Neuronal stem cell (in vitro differentiated cells): ENCODE data around the gene PNPLA7.

Source experiments
- DNase-seq: peaks from one replicate; pipeline ENCODE4 v3.0.0-alpha.2; 2013; ENCODE audit warnings: low spot score
- H2AFZ ChIP-seq: one replicate; pipeline ENCODE4 v1.6.1; 2013; ENCODE audit warnings: mild to moderate bottlenecking, low read length, inconsistent platforms
- H2AK5ac ChIP-seq: 2 replicates; pipeline ENCODE4 v1.6.1; 2013; ENCODE audit warnings: low read depth, mild to moderate bottlenecking, inconsistent platforms, low read length, moderate library complexity, mixed read lengths
- H2BK120ac ChIP-seq: 2 replicates; pipeline ENCODE4 v1.6.1; 2013; ENCODE audit warnings: low read depth, mild to moderate bottlenecking, inconsistent platforms, low read length, moderate library complexity, mixed read lengths
- H2BK12ac ChIP-seq: one replicate; pipeline ENCODE4 v1.6.1; 2013; ENCODE audit warnings: low read length, inconsistent platforms
- H2BK15ac ChIP-seq: 2 replicates; pipeline ENCODE4 v1.6.1; 2013; ENCODE audit warnings: mild to moderate bottlenecking, low read length, inconsistent platforms, mixed read lengths
- H2BK5ac ChIP-seq: one replicate; pipeline ENCODE4 v1.6.1; 2013; ENCODE audit warnings: inconsistent platforms, mild to moderate bottlenecking, low read length, moderate library complexity
- H3K14ac ChIP-seq: one replicate; pipeline ENCODE4 v1.6.1; 2013; ENCODE audit warnings: low read length, inconsistent platforms
- H3K18ac ChIP-seq: 2 replicates; pipeline ENCODE4 v1.6.1; 2013; ENCODE audit warnings: low read length, inconsistent platforms
- H3K23ac ChIP-seq: 2 replicates; pipeline ENCODE4 v1.6.1; 2013; ENCODE audit warnings: low read depth, mild to moderate bottlenecking, mixed read lengths, low read length, inconsistent platforms; ENCODE audit not compliant: poor library complexity
- H3K27ac ChIP-seq: replicated peaks from 3 replicates; pipeline ENCODE4 v1.5.1; 2013; ENCODE audit warnings: low read length, inconsistent platforms
- H3K27me3 ChIP-seq, 3 experiments: 2 replicates each; pipeline ENCODE4 v1.6.1; 2013; ENCODE audit warnings: low read length in 3 of 3, mild to moderate bottlenecking in 2 of 3, inconsistent platforms in 1 of 3, low read depth in 1 of 3, mixed read lengths in 1 of 3, moderate library complexity in 1 of 3; ENCODE audit not compliant: control insufficient read depth in 3 of 3, insufficient read depth in 3 of 3
- H3K36me3 ChIP-seq, 2 donors: replicated peaks in 1 of 2; 2 replicates each; pipeline ENCODE4 v1.6.1; 2013; ENCODE audit warnings: low read length in 2 of 2; ENCODE audit not compliant: control insufficient read depth in 2 of 2, insufficient read depth in 2 of 2
- H3K4ac ChIP-seq: 2 replicates; pipeline ENCODE4 v1.6.1; 2013; ENCODE audit warnings: inconsistent platforms, mild to moderate bottlenecking, low read length, moderate library complexity
- H3K4me1 ChIP-seq, 2 donors: 1 replicate in 1 of 2; 2 replicates in 1 of 2; pipeline ENCODE4 v1.6.1; 2013; ENCODE audit warnings: low read length in 2 of 2, low read depth in 1 of 2; ENCODE audit not compliant: control insufficient read depth in 2 of 2, insufficient read depth in 1 of 2
- H3K4me2 ChIP-seq: one replicate; pipeline ENCODE4 v1.6.1; 2013; ENCODE audit warnings: mild to moderate bottlenecking, low read length, inconsistent platforms; ENCODE audit not compliant: insufficient read depth, poor library complexity, severe bottlenecking
- H3K4me3 ChIP-seq, 2 donors: 2 replicates each; pipeline ENCODE4 v1.5.1; 2013; ENCODE audit warnings: low read length in 2 of 2, mild to moderate bottlenecking in 2 of 2, inconsistent platforms in 1 of 2, moderate library complexity in 1 of 2
- H3K79me1 ChIP-seq: one replicate; pipeline ENCODE4 v1.6.1; 2013; ENCODE audit warnings: low read depth, mild to moderate bottlenecking, inconsistent platforms, low read length, moderate library complexity
- H3K9ac ChIP-seq: one replicate; pipeline ENCODE4 v1.6.1; 2013; ENCODE audit warnings: mild to moderate bottlenecking, low read depth, low read length, inconsistent platforms; ENCODE audit not compliant: poor library complexity
- H3K9me3 ChIP-seq, 2 donors: replicated peaks in 1 of 2; 2 replicates each; pipeline versions ENCODE3 to v1.6.1; 2013; ENCODE audit warnings: low read length in 2 of 2, mild to moderate bottlenecking in 2 of 2, inconsistent platforms in 1 of 2, low read depth in 1 of 2, mixed read lengths in 1 of 2, moderate library complexity in 1 of 2; ENCODE audit not compliant: control insufficient read depth in 2 of 2, insufficient read depth in 1 of 2
- H4K8ac ChIP-seq: one replicate; pipeline ENCODE4 v1.6.1; 2013; ENCODE audit warnings: low read depth, mild to moderate bottlenecking, inconsistent platforms, low read length, moderate library complexity
- H4K91ac ChIP-seq: one replicate; pipeline ENCODE4 v1.6.1; 2013; ENCODE audit warnings: low read length, low read depth, mild to moderate bottlenecking, inconsistent platforms; ENCODE audit not compliant: poor library complexity
- WGBS, 2 donors: extraction: QIAGEN DNeasy Blood & Tissue Kit; methylation state at CpG; one replicate each; pipeline ENCODE4 v1.1.7; 2013; ENCODE audit warnings: missing lambda C conversion rate in 2 of 2, mixed read lengths in 1 of 2; ENCODE audit not compliant: insufficient read length in 2 of 2, insufficient replicate concordance in 1 of 2; ENCODE audit errors: extremely low coverage in 2 of 2; 5-methylcytosine and 5-hydroxymethylcytosine counted together

Gene PNPLA7

GRCh38 chr9:137462986-137463930, 86.9 kb downstream of the PNPLA7 start:
- peak overlapping the region; percentile 21 for H3K14ac ChIP-seq
- H3K4me3 ChIP-seq = no peak overlapping the region
- peak overlapping the region; percentile 89 for H2AK5ac ChIP-seq
- H2AFZ ChIP-seq = no peak overlapping the region
- H2BK5ac ChIP-seq = no peak overlapping the region
- peak overlapping the region; percentile 81 for H2BK15ac ChIP-seq
- no peak overlapping the region for H3K9ac ChIP-seq
- H2BK120ac ChIP-seq = no peak overlapping the region
- WGBS, 2 donors = no CpG with 5 or more reads among the region's 30 CpGs
- H3K79me1 ChIP-seq = peaks cover 4% of the 10 kb centered on the region
- no peak for DNase-seq
- no peak overlapping the region for H3K4ac ChIP-seq
- H4K91ac ChIP-seq = no peak overlapping the region
- no peaks in the 10 kb centered on the region for H3K36me3 ChIP-seq
- peak overlapping the region; percentile 41 for H2BK12ac ChIP-seq
- H3K27ac ChIP-seq = no peak overlapping the region
- peaks cover 5 to 7% of the 10 kb centered on the region in 2 donors for H3K4me1 ChIP-seq
- H3K4me2 ChIP-seq = no peak overlapping the region
- H3K23ac ChIP-seq = peak overlapping the region; percentile 80
- H3K18ac ChIP-seq = peak overlapping the region; percentile 48
- H3K27me3 ChIP-seq = peaks cover 0 to 6% (median 2%) of the 10 kb centered on the region in 3 experiments
- peaks cover 0 to 2% of the 10 kb centered on the region in 2 donors for H3K9me3 ChIP-seq
- H4K8ac ChIP-seq = no peak overlapping the region

- Histone ChIP-seq H3K4ac (no peak overlapping the region), H2BK5ac (peak overlapping the region; percentile 53), H3K23ac (peak overlapping the region; percentile 93), H2AFZ (no peak overlapping the region), H3K4me1 (peaks cover 10 to 11% of the 10 kb centered on the region in 2 donors), H2BK120ac (no peak overlapping the region), H3K27me3 (peaks cover 0 to 6% (median 0%) of the 10 kb centered on the region in 3 experiments), H3K4me2 (no peak overlapping the region), H2BK15ac (no peak overlapping the region), H3K27ac (no peak overlapping the region), H4K91ac (no peak overlapping the region), H3K14ac (peak overlapping the region; percentile 89), H3K4me3 (no peak overlapping the region), H2BK12ac (peak overlapping the region; percentile 10), H3K9ac (no peak overlapping the region), H3K18ac (peak overlapping the region; percentile 57), H3K9me3 (peaks cover 0 to 2% of the 10 kb centered on the region in 2 donors), H2AK5ac (peak overlapping the region; percentile 84), H3K36me3 (peaks cover 0 to 4% of the 10 kb centered on the region in 2 donors), H4K8ac (peak overlapping the region; percentile 65), H3K79me1 (peaks cover 11% of the 10 kb centered on the region)
- DNase-seq = no peak
- no CpG with 5 or more reads among the region's 25 CpGs for WGBS, 2 donors
These were observed 87.7 kb downstream of the PNPLA7 start for GRCh38 chr9:137462396-137462985.

DNA sequence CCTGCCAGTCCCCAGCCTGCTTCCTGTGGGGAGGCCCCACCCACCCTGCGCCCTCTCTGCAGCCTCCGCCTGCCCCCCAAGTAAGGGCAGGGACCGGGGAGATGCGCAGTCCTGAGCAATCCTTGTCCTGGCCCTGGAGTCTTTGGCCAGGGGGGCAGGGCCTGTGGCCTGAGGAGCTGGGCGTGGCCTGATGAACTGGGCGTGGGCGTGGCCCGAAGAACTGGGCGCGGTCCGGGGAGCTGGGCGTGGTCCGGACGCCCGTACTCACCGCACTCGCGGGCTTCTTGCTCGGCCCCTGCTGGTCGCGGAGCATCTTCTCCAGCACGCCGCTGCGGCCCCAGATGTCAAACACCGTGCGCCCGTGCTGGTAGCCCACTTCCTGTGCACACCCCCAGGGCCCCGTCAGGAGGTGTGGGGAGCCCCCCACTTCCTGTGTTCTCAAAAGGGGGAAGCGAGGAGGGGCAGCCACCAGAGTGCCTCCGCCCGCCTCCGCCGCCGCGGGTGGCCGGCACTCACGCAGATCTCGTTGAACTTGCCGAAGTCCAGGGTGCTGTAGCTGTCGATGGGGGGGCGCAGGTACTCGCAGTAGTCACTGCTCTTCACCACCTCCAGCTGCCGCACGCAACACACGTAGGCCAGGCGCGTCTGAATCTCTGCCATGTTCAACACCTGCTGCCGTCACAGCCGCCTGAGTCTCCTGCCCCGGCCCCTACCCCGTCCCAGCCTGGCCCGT, 88.4 kb downstream of the PNPLA7 start:
- H2AK5ac ChIP-seq = peak overlapping the region; percentile 84
- H3K4ac ChIP-seq = no peak overlapping the region
- no peak overlapping the region for H3K4me3 ChIP-seq
- H4K91ac ChIP-seq = no peak overlapping the region
- peaks cover 0 to 6% (median 0%) of the 10 kb centered on the region in 3 experiments for H3K27me3 ChIP-seq
- peaks cover 14% of the 10 kb centered on the region for H3K79me1 ChIP-seq
- H2BK120ac ChIP-seq = no peak overlapping the region
- peak overlapping the region; percentile 58 for H2BK12ac ChIP-seq
- no peak overlapping the region for H4K8ac ChIP-seq
- H3K9ac ChIP-seq = peak overlapping the region; percentile 30
- H3K4me2 ChIP-seq = peak overlapping the region; percentile 33
- peak overlapping the region; percentile 49 for H2AFZ ChIP-seq
- peaks cover 0 to 2% of the 10 kb centered on the region in 2 donors for H3K9me3 ChIP-seq
- peaks cover 6 to 11% of the 10 kb centered on the region in 2 donors for H3K36me3 ChIP-seq
- H3K23ac ChIP-seq = peak overlapping the region; percentile 93
- peaks cover 10 to 11% of the 10 kb centered on the region in 2 donors for H3K4me1 ChIP-seq
- DNase-seq = no peak
- H3K14ac ChIP-seq = no peak overlapping the region
- WGBS, 2 donors = no CpG with 5 or more reads among the region's 52 CpGs
- H2BK5ac ChIP-seq = peak overlapping the region; percentile 53
- H2BK15ac ChIP-seq = peak overlapping the region; percentile 100
- H3K27ac ChIP-seq = no peak overlapping the region
- peak overlapping the region; percentile 80 for H3K18ac ChIP-seq
